Activated naive CD4-positive, alpha-beta T cell treated with anti-CD3 and anti-CD28 coated beads, Interleukin-2, amount 50 U/mL, for 24 hours (primary cell): ENCODE results near the gene HTRA3.

Experiments used
- H3K27ac Mint-ChIP-seq: one replicate; pipeline ENCODE4 v1.8.0; 2021; ENCODE audit warnings: mild to moderate bottlenecking, mixed read lengths
- H3K27me3 Mint-ChIP-seq: one replicate; pipeline ENCODE4 v1.8.0; 2021; ENCODE audit warnings: mixed read lengths
- H3K36me3 Mint-ChIP-seq: one replicate; pipeline ENCODE4 v1.8.0; 2021; ENCODE audit warnings: mixed read lengths
- H3K4me1 Mint-ChIP-seq: one replicate; pipeline ENCODE4 v1.8.0; 2021; ENCODE audit warnings: mixed read lengths
- H3K4me3 Mint-ChIP-seq: one replicate; pipeline ENCODE4 v1.8.0; 2021; ENCODE audit warnings: mild to moderate bottlenecking, mixed read lengths
- H3K9me3 Mint-ChIP-seq: one replicate; pipeline ENCODE4 v1.8.0; 2021; ENCODE audit warnings: mixed read lengths

The HTRA3 gene

GRCh38 chr4:8322794-8323704 is 53.5 kb downstream of the HTRA3 start:
- no peaks in the 10 kb centered on the region for H3K36me3 Mint-ChIP-seq
- H3K4me3 Mint-ChIP-seq = no peak overlapping the region
- H3K9me3 Mint-ChIP-seq = no peaks in the 10 kb centered on the region
- H3K27ac Mint-ChIP-seq = no peak overlapping the region
- H3K27me3 Mint-ChIP-seq = no peaks in the 10 kb centered on the region
- H3K4me1 Mint-ChIP-seq = no peaks in the 10 kb centered on the region

GRCh38 chr4:8323947-8324555 is 54.5 kb downstream of the HTRA3 start:
- Mint-ChIP-seq H3K27me3 (no peaks in the 10 kb centered on the region), H3K27ac (no peak overlapping the region), H3K4me1 (no peaks in the 10 kb centered on the region), H3K9me3 (no peaks in the 10 kb centered on the region), H3K4me3 (no peak overlapping the region), H3K36me3 (no peaks in the 10 kb centered on the region)

GRCh38 chr4:8324640-8325239 is 55.2 kb downstream of the HTRA3 start:
- no peaks in the 10 kb centered on the region for H3K36me3 Mint-ChIP-seq
- no peak overlapping the region for H3K4me3 Mint-ChIP-seq
- H3K27me3 Mint-ChIP-seq = no peaks in the 10 kb centered on the region
- H3K4me1 Mint-ChIP-seq = no peaks in the 10 kb centered on the region
- no peaks in the 10 kb centered on the region for H3K9me3 Mint-ChIP-seq
- H3K27ac Mint-ChIP-seq = no peak overlapping the region

- Mint-ChIP-seq H3K4me3 (no peak overlapping the region), H3K4me1 (no peaks in the 10 kb centered on the region), H3K27me3 (no peaks in the 10 kb centered on the region), H3K9me3 (no peaks in the 10 kb centered on the region), H3K27ac (no peak overlapping the region), H3K36me3 (no peaks in the 10 kb centered on the region)
Observed at GRCh38 chr4:8325291-8325973, 55.9 kb downstream of the HTRA3 start.

- H3K27me3 Mint-ChIP-seq = no peaks in the 10 kb centered on the region
- H3K27ac Mint-ChIP-seq = no peak overlapping the region
- H3K4me1 Mint-ChIP-seq = no peaks in the 10 kb centered on the region
- H3K4me3 Mint-ChIP-seq = no peak overlapping the region
- H3K9me3 Mint-ChIP-seq = no peaks in the 10 kb centered on the region
- H3K36me3 Mint-ChIP-seq = no peaks in the 10 kb centered on the region
Observed at GRCh38 chr4:8326206-8326605, 56.7 kb downstream of the HTRA3 start.

- H3K27me3 Mint-ChIP-seq = no peaks in the 10 kb centered on the region
- H3K36me3 Mint-ChIP-seq = no peaks in the 10 kb centered on the region
- H3K27ac Mint-ChIP-seq = no peak overlapping the region
- H3K4me1 Mint-ChIP-seq = no peaks in the 10 kb centered on the region
- H3K9me3 Mint-ChIP-seq = no peaks in the 10 kb centered on the region
- no peak overlapping the region for H3K4me3 Mint-ChIP-seq
Observed at GRCh38 chr4:8328456-8328855, 58.9 kb downstream of the HTRA3 start.

GRCh38 chr4:8328866-8329559 is 59.5 kb downstream of the HTRA3 start:
- Mint-ChIP-seq H3K36me3 (no peaks in the 10 kb centered on the region), H3K9me3 (no peaks in the 10 kb centered on the region), H3K4me1 (no peaks in the 10 kb centered on the region), H3K27me3 (no peaks in the 10 kb centered on the region), H3K27ac (no peak overlapping the region), H3K4me3 (no peak overlapping the region)

GRCh38 chr4:8329560-8329858 is 60.0 kb downstream of the HTRA3 start:
- no peak overlapping the region for H3K4me3 Mint-ChIP-seq
- no peaks in the 10 kb centered on the region for H3K9me3 Mint-ChIP-seq
- H3K27me3 Mint-ChIP-seq = no peaks in the 10 kb centered on the region
- H3K4me1 Mint-ChIP-seq = no peaks in the 10 kb centered on the region
- H3K36me3 Mint-ChIP-seq = no peaks in the 10 kb centered on the region
- no peak overlapping the region for H3K27ac Mint-ChIP-seq

GRCh38 chr4:8329859-8330761 is 60.6 kb downstream of the HTRA3 start:
- H3K36me3 Mint-ChIP-seq = no peaks in the 10 kb centered on the region
- no peak overlapping the region for H3K27ac Mint-ChIP-seq
- H3K4me3 Mint-ChIP-seq = no peak overlapping the region
- H3K9me3 Mint-ChIP-seq = no peaks in the 10 kb centered on the region
- H3K4me1 Mint-ChIP-seq = no peaks in the 10 kb centered on the region
- H3K27me3 Mint-ChIP-seq = no peaks in the 10 kb centered on the region

GRCh38 chr4:8330821-8331574 is 61.4 kb downstream of the HTRA3 start:
- H3K36me3 Mint-ChIP-seq = no peaks in the 10 kb centered on the region
- H3K27me3 Mint-ChIP-seq = no peaks in the 10 kb centered on the region
- no peak overlapping the region for H3K4me3 Mint-ChIP-seq
- no peak overlapping the region for H3K27ac Mint-ChIP-seq
- peaks cover 4% of the 10 kb centered on the region for H3K9me3 Mint-ChIP-seq
- no peaks in the 10 kb centered on the region for H3K4me1 Mint-ChIP-seq

GRCh38 chr4:8331575-8331955 is 62.0 kb downstream of the HTRA3 start:
- Mint-ChIP-seq H3K9me3 (peaks cover 5% of the 10 kb centered on the region), H3K27ac (no peak overlapping the region), H3K27me3 (no peaks in the 10 kb centered on the region), H3K36me3 (no peaks in the 10 kb centered on the region), H3K4me3 (no peak overlapping the region), H3K4me1 (no peaks in the 10 kb centered on the region)

- Mint-ChIP-seq H3K27ac (no peak overlapping the region), H3K36me3 (no peaks in the 10 kb centered on the region), H3K4me1 (no peaks in the 10 kb centered on the region), H3K27me3 (no peaks in the 10 kb centered on the region), H3K4me3 (no peak overlapping the region), H3K9me3 (peaks cover 5% of the 10 kb centered on the region)
Observed at GRCh38 chr4:8332038-8332857, 62.7 kb downstream of the HTRA3 start.

GRCh38 chr4:8332891-8333331 is 63.4 kb downstream of the HTRA3 start:
- Mint-ChIP-seq H3K27ac (no peak overlapping the region), H3K4me3 (no peak overlapping the region), H3K9me3 (peaks cover 5% of the 10 kb centered on the region)

More at GRCh38 chr4:8332891-8333331, 63.4 kb downstream of the HTRA3 start:
- H3K27me3 Mint-ChIP-seq = no peaks in the 10 kb centered on the region
- no peaks in the 10 kb centered on the region for H3K36me3 Mint-ChIP-seq
- H3K4me1 Mint-ChIP-seq = no peaks in the 10 kb centered on the region
